Hepatocyte (in vitro differentiated cells): ENCODE data around the gene MAP3K2.

Experiments used
- CTCF ChIP-seq: fragments of 200-600 bp; sonication (generic); IDR thresholded peaks from 2 replicates; pipeline ENCODE4 v1.5.1; 2016; ENCODE audit warnings: antibody characterized with exemption, mild to moderate bottlenecking; ENCODE audit not compliant: poor library complexity
- EZH2 ChIP-seq: fragments of 200-600 bp; sonication (generic); IDR thresholded peaks from 2 replicates; pipeline ENCODE4 v1.6.1; 2016; ENCODE audit warnings: antibody characterized with exemption, mild to moderate bottlenecking, borderline replicate concordance
- EZH2phosphoT487 ChIP-seq: fragments of 200-600 bp; sonication (generic); IDR thresholded peaks from one replicate; pipeline ENCODE4 v1.6.1; 2018; ENCODE audit warnings: antibody characterized with exemption, mild to moderate bottlenecking, low read depth, moderate library complexity; ENCODE audit not compliant: unreplicated experiment, severe bottlenecking

- TF ChIP-seq CTCF (no peak), EZH2 (no peak), EZH2phosphoT487 (no peak)
Observed at GRCh38 chr2:127348426-127349000, 39.3 kb downstream of the MAP3K2 start.
